Stimulated activated CD4-positive, alpha-beta T cell treated with anti-CD3 and anti-CD28 coated beads, Interleukin-4, amount 100 ng/mL, for 48 hours (primary cell): Measurements from ENCODE around the gene FZD7.

Experiments used
- DNase-seq, 2 donors: peaks; one replicate each; pipeline ENCODE4 v3.0.0-alpha.2; 2020; ENCODE audit warnings: low read depth in 2 of 2

Gene FZD7

DNA sequence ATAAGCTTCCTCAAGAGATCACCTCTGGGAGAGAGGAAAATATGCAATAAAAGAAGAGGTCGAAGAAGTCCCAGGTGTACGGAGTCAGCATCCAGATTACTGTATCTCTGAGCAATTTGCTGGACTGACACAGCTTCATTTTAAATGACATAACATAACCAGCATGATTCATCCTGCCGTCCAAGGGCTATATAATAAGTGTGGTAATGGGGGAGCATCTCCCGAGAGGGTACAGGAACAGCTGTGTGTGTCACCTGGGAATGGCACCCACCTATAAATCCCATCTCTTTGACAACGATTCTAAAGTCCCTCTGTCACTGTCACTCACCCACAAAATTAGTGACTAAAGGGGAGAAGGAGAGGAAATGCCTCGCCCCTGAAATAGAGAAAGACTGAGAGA, 19.3 kb upstream of the FZD7 start:
- no peak for DNase-seq

- DNase-seq: no peak
Observed at GRCh38 chr2:202014759-202015211, 18.9 kb upstream of the FZD7 start.

DNA sequence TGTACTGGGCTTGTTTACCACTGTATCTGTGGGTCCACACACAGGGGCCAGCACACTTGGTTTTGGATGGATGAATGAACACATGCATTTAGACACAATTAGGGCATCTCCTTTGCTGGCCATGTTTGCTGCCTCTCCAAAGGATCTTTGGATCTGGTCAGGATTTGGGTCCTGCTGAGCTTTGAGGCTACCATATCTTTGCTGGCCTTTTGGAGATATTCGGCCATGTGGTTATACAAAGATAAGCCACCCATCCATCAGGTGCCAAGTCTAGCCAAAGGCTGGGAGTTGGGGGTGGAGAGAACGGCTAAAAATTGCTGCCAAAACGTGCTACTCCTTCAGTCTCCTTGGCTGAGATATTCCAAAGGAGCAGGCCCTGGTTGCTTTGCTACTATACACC, 18.2 kb upstream of the FZD7 start:
- DNase-seq: no peak

DNA sequence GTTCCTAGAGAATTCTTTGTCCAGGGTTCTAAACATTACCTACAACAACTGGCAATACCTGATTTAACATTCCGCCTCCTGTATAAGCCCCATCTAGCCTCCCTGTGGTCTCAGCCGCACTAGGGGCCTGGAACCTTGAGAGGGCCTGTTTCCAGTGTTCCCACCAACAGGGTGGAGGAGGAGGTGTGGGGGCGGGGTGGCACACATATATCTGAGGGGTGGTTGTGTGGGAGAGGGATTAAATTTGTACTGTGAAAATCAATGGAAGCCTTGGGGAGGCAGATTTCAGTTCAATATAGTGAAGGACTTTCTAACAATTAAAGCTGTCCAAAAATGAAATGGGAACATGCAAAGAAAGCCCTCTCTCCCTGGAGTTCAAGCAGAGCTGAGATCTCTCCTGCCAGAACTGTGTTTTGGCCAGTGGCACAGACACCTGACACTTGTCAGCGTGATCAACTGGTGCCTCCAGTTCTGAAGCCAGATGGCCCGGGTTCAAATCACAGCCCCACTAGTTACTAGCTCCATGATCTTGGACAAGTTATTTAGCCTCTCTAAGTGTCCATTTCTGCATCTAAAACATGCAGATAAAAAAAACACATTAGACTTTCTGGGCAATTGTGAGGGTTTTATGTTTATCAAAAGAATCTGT, 17.0 kb upstream of the FZD7 start:
- no peak for DNase-seq

DNA sequence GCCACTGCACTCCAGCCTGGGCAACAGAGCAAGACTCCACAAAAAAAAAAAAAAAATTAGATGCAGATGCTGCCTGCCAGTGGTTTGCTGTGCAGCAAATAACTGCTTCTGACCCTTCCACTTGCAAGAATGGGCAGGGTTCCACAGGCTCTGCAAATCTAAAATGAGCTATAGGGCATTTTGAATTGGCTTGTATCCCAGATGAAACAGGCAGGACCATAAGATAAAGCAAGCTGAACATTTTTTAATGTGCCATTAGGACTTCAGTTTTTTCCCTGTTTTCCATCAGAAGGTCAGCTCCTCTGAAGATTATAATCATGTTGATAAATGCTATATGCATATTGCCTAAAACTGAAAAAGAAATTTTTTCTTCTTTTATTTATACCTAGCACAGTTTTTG, 15.7 kb upstream of the FZD7 start:
- DNase-seq: no peak

DNA sequence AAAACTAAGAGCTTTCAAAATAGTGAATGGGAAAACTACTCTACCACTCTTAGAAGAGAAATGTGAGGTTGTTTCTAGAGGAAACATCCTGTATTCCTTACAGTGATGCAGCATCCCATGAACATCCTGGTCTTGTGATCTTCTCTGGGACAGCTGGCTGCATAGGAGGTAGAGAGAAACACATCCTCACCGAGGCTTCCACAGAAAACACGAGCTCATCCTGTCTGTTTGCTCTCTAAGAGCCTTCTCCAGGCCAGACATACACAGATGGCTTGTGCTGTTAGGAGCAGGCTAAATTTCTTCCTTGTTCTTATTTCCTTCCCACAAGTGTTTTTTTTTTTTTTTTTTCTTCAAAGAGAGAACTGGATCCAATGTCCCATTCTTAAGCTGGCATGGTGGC, 14.7 kb upstream of the FZD7 start:
- DNase-seq: no peak

GRCh38 chr2:202019689-202020450, 13.8 kb upstream of the FZD7 start:
- no peak for DNase-seq

- no peak for DNase-seq
Observed at GRCh38 chr2:202022755-202023154, 10.9 kb upstream of the FZD7 start.

- DNase-seq: no peak
Observed at GRCh38 chr2:202023198-202023903, 10.3 kb upstream of the FZD7 start.

GRCh38 chr2:202023904-202024266, 9.8 kb upstream of the FZD7 start:
- no peak for DNase-seq

GRCh38 chr2:202024871-202025270, 8.8 kb upstream of the FZD7 start:
- DNase-seq: no peak

DNA sequence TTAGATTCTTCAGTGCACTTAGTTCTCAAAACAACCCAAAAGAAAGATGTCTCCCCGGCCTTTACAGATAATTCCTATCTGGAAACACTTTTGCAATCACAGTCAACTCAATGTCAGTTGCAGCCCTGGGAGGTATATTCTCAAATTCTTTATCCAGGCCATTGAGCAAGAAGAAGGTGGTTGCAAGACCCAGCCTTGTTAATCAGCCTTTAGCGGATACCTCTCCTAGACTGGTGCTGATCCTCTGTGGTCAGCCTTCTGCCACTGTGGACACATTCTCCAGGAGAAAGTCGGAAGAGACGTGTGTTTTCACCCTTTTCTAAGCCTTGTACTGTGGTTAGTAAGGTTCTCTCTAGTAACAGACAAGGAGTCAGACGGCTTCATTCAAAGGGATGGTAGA, 7.8 kb upstream of the FZD7 start:
- DNase-seq: no peak

GRCh38 chr2:202026507-202026906, 7.1 kb upstream of the FZD7 start:
- DNase-seq: no peak

DNA sequence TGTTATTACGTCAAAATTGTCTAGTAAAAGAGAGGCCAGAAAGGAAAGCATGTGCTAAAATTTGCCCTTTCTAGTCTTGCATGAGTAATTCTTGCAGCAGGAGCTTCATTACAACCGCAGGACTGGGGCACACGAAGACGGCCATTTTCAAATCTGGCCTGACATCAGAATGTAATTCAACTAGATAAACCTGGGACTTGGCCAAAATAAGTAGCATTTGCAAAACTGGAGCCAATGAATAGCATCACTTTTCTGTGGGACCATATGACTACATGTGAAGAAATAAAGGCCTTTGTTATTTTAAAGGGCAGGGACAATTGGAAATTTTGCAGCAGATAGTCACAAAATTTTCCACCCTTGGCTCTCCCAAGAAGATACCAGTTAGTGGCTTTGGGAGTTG, 3.0 kb upstream of the FZD7 start:
- DNase-seq: no peak

GRCh38 chr2:202031246-202031951, 2.3 kb upstream of the FZD7 start:
- DNase-seq: no peak

DNA sequence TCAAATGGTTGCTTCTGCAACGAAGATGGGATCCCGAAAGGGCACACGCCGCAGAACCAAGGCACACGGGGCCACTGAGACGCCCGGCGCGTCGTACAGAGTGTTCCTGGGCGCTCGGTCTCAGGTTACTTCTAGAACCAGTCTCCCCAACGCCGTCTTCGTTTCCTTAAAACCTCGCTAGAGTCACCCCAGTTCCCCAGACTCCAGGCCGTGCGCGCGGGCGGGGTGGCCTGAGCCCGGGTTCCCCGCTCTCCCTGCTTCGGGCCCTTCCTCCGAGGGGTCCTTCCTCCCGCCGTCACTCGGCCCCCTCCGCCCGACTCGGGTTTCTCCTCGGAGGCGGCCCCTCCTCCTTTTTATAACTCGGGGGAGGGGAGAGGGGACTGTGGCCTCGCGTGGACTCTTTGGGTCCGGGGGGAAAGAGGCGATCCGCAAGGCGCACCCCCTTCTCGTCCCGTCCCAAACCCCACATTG, 774 bp upstream of the FZD7 start:
- DNase-seq: peak in 1 of 2 donors; percentile 19

GRCh38 chr2:202034249-202035088, 814 bp downstream of the FZD7 start:
- DNase-seq: peak in 1 of 2 donors; percentile 11

DNA sequence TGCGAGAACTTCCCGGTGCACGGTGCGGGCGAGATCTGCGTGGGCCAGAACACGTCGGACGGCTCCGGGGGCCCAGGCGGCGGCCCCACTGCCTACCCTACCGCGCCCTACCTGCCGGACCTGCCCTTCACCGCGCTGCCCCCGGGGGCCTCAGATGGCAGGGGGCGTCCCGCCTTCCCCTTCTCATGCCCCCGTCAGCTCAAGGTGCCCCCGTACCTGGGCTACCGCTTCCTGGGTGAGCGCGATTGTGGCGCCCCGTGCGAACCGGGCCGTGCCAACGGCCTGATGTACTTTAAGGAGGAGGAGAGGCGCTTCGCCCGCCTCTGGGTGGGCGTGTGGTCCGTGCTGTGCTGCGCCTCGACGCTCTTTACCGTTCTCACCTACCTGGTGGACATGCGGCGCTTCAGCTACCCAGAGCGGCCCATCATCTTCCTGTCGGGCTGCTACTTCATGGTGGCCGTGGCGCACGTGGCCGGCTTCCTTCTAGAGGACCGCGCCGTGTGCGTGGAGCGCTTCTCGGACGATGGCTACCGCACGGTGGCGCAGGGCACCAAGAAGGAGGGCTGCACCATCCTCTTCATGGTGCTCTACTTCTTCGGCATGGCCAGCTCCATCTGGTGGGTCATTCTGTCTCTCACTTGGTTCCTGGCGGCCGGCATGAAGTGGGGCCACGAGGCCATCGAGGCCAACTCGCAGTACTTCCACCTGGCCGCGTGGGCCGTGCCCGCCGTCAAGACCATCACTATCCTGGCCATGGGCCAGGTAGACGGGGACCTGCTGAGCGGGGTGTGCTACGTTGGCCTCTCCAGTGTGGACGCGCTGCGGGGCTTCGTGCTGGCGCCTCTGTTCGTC, 1.7 kb downstream of the FZD7 start:
- peak in 1 of 2 donors; percentile 21 for DNase-seq

DNA sequence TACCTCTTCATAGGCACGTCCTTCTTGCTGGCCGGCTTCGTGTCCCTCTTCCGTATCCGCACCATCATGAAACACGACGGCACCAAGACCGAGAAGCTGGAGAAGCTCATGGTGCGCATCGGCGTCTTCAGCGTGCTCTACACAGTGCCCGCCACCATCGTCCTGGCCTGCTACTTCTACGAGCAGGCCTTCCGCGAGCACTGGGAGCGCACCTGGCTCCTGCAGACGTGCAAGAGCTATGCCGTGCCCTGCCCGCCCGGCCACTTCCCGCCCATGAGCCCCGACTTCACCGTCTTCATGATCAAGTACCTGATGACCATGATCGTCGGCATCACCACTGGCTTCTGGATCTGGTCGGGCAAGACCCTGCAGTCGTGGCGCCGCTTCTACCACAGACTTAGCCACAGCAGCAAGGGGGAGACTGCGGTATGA, 2.3 kb downstream of the FZD7 start:
- no peak for DNase-seq

- no peak for DNase-seq
Observed at GRCh38 chr2:202036601-202037037, 3.0 kb downstream of the FZD7 start.
